GM19043 (cell line): ENCODE results near the gene HNRNPUL1.

Experiments used
- ATAC-seq: cut with Tn5 transposase; IDR thresholded peaks from one replicate; pipeline ENCODE4 v1.9.1; 2021; ENCODE audit warnings: low read depth; ENCODE audit not compliant: unreplicated experiment

HNRNPUL1 gene

GRCh38 chr19:41307090-41307875 is 43.1 kb downstream of the HNRNPUL1 start:
- no peak for ATAC-seq

- no peak for ATAC-seq
Observed at GRCh38 chr19:41307954-41308449, 43.8 kb downstream of the HNRNPUL1 start.

GRCh38 chr19:41308450-41309179 is 44.4 kb downstream of the HNRNPUL1 start:
- ATAC-seq: no peak

- ATAC-seq: no peak
Observed at GRCh38 chr19:41309180-41310032, 45.2 kb downstream of the HNRNPUL1 start.

- ATAC-seq: no peak
Observed at GRCh38 chr19:41310033-41310831, 46.1 kb downstream of the HNRNPUL1 start, which contains the start of gene CCDC97. Gene CCDC97, plus strand, starts transcription at chr19:41310172. Its CDS starts 139 bp downstream, at chr19:41310311.

GRCh38 chr19:41311072-41311471 is 46.9 kb downstream of the HNRNPUL1 start:
- no peak for ATAC-seq

- no peak for ATAC-seq
Observed at GRCh38 chr19:41311613-41312012, 47.4 kb downstream of the HNRNPUL1 start.

DNA sequence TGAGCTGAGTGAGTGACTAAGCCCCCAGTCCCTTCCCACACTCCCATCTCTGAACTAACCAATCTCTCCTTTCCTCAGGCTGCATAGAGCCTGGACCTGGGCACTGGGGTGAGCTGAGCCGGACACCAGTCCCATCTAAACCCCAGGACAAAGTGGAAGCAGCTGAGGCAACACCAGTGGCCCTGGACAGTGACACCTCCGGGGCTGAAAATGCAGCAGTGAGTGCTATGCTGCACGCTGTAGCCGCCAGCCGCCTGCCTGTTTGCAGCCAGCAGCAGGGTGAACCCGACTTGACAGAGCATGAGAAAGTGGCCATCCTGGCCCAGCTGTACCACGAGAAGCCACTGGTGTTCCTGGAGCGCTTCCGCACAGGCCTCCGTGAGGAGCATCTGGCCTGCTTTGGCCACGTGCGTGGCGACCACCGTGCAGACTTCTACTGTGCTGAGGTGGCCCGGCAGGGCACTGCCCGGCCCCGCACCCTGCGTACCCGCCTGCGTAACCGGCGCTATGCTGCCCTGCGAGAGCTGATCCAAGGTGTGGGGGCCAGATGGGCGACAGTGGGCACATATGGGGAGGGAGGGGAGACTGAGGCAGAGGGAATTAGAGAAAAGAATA is 52.2 kb downstream of the HNRNPUL1 start:
- ATAC-seq: no peak

- ATAC-seq: no peak
Observed at GRCh38 chr19:41318696-41319499, 54.7 kb downstream of the HNRNPUL1 start.

DNA sequence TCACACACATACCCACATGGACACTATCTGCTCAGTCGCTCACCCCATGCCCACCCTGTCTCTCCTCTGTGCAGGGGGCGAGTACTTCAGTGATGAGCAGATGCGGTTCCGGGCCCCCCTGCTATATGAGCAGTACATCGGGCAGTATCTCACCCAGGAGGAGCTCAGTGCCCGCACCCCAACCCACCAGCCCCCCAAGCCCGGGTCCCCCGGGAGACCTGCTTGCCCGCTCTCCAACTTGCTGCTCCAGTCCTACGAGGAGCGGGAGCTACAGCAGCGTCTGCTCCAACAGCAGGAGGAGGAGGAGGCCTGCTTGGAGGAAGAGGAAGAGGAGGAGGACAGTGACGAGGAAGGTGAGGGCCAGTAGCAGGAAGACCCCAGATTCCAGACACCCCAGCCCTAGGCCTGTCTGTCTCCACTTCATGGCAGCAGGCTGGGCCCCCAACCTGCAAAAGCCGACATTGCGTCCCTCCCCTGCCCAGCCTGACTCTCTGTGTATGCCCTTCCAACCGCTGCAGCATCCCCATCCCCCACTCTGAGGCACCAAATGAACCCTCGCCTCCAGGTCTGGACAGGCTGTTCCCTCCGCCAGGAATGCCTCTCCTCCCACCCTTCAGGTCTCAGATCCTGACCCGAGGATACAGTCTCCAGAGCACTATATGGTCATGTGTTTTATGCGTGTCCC is 55.5 kb downstream of the HNRNPUL1 start:
- no peak for ATAC-seq

GRCh38 chr19:41320185-41320518 is 56.0 kb downstream of the HNRNPUL1 start:
- no peak for ATAC-seq

- no peak for ATAC-seq
Observed at GRCh38 chr19:41320568-41320967, 56.4 kb downstream of the HNRNPUL1 start.

DNA sequence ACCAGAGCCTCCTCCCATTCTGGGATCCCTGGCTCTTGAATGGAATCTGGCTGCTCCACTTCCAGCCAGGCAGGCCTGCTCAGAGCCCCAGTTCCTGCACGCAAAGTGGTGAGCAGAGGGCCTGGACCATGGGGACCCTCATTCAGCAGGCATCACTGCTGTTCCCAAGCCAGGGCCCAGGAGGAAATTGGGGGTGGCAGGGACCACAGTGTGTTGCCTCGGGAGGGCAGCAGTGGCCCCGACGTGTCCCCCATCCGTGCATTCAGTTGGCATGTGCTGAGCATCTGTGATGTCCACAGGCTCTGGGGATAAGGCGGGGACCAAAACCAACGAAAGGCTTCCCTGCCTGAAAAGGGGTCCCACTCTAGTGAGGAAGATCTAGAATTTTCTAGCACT is 57.0 kb downstream of the HNRNPUL1 start:
- no peak for ATAC-seq

DNA sequence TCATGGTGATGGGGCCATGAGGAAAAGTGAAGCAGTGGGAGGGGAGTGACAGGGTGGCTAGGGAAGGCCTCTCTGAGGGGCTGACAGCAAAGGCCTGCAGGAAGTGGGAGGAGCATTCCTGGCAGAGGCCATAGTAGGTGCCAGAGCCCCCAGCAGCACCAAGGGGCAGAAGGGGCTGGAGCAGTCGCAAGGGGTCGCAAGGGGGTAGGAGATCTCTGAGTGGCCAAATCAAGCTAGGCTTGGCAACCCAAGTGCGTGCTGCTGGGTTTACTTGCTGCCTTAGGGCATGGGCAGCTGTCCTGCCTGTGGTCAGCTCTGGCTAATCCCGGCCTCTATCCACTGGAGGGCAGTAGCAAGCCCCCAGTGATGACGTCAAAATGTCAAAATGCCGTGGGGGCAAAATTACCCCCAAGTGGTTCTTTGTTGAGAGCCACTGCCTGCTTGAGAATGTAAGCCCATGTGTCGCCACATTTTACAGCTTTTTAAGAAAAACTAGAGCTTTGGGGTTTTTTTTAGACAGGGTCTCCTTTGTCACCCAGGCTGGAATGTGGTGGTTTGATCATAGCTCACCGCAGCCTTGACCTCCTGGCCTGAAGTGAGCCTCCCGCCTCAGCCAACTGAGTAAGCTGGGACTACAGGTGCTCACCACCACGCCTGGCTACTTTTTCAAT is 57.6 kb downstream of the HNRNPUL1 start:
- ATAC-seq: no peak

- ATAC-seq: no peak
Observed at GRCh38 chr19:41322451-41322850, 58.3 kb downstream of the HNRNPUL1 start.

- ATAC-seq: no peak
Observed at GRCh38 chr19:41323023-41323422, 58.9 kb downstream of the HNRNPUL1 start.

DNA sequence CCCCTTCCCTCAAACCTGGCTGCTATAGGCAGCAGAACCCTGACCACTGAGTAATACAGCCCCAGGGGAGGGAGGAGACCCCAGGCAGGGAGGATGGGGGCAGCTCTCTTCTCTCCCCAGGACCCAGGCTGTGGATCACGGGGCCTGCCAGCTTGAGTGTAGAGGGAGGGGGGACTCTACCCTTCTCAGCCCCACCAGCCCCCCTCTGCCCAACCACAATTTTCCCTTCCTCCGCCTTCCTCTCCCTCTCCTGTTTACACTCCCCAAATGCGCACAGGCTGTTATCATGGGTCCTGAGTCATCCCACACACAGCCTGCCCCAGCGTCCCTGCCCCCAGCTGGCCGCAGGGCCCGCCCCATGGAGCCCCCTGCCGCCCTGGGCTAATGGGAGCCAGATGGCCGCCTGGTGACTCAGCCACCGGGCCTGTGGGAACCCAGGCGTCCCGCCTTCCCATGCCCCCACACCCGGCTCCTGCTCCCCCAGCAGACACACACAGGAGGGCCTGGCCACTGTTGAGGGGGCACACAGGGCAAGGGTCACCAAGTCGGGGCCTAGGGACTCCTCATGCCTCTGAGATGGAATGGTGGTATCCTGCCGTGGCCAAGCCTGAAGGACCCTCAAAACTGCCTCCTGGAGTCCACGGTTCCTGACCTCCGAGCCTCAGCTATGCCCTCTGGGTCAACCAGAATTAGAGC is 59.4 kb downstream of the HNRNPUL1 start:
- no peak for ATAC-seq
